Ramos (cell line): ENCODE data around the gene CCR5AS.

Source experiments
- in situ Hi-C: fragments of 300-500 bp; cut with MboI; formaldehyde crosslinking; loops from one replicate; pipeline ENCODE4 v1.14.3; 2022; ENCODE audit warnings: low sequenced_read_pairs; ENCODE audit not compliant: unreplicated experiment

CCR5AS gene

GRCh38 chr3:46325645-46326300, 81.1 kb downstream of the CCR5AS start:
- in situ Hi-C loops, result no loop called here

GRCh38 chr3:46324036-46324435, 82.8 kb downstream of the CCR5AS start:
- in situ Hi-C loops, result no loop called here

- in situ Hi-C loops, result no loop called here
Measured at GRCh38 chr3:46321461-46322104, 85.3 kb downstream of the CCR5AS start.

GRCh38 chr3:46318207-46318927, 88.5 kb downstream of the CCR5AS start:
- in situ Hi-C loops, result no loop called here

DNA sequence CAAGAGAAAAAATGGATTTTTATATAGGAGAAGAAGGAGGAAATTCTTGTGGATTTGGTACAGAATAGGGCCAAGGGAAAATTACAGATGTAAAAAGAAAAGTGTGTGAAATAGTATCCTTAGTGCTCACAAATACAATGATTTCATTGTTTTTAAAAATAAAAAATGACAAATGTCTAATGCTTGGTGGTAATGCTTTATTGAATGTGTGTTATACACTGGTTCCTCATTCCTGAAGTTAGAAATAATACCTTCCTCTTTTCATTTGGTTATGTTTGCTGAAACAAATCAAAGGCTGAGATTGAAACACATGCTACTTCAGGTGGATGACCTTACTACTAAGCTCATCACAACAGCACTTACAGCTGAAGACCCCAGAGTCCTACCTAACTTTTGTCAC, 90.7 kb downstream of the CCR5AS start:
- in situ Hi-C loops, result no loop called here

GRCh38 chr3:46314517-46314916, 92.3 kb downstream of the CCR5AS start:
- in situ Hi-C loops, result no loop called here
